GM18502 (cell line): ENCODE data around the gene HUS1.
"Not testable (repeated sequence)": the region's sequence is repeated elsewhere in the genome, so short reads cannot be mapped to it uniquely, and the experiment has no call there.

Experiments used
- ATAC-seq: cut with Tn5 transposase; IDR thresholded peaks from one replicate; pipeline ENCODE4 v1.9.1; 2021; ENCODE audit warnings: mild to moderate bottlenecking; ENCODE audit not compliant: unreplicated experiment, poor library complexity

The HUS1 gene

GRCh38 chr7:47932466-47933037, 46.9 kb downstream of the HUS1 start:
- ATAC-seq: no peak

DNA sequence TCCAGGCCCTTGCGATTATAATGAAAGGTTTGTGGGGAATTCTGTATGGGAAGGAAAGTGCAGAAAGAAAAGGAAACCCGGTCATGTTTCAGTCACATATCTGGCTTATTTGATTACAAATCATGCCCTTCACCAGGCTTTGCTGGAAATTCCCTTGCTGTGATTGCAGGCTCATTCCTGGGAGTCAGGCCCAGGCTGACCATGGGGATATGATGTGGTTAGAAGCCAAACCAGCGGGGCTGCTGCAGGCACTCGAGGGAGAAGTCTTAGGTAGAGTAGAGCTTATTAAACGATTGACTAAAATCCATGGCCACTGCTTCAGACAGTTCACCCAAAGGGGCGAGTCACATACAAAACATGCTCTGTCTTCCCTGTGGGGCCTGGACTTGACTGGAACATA, 47.4 kb downstream of the HUS1 start:
- ATAC-seq: no peak

DNA sequence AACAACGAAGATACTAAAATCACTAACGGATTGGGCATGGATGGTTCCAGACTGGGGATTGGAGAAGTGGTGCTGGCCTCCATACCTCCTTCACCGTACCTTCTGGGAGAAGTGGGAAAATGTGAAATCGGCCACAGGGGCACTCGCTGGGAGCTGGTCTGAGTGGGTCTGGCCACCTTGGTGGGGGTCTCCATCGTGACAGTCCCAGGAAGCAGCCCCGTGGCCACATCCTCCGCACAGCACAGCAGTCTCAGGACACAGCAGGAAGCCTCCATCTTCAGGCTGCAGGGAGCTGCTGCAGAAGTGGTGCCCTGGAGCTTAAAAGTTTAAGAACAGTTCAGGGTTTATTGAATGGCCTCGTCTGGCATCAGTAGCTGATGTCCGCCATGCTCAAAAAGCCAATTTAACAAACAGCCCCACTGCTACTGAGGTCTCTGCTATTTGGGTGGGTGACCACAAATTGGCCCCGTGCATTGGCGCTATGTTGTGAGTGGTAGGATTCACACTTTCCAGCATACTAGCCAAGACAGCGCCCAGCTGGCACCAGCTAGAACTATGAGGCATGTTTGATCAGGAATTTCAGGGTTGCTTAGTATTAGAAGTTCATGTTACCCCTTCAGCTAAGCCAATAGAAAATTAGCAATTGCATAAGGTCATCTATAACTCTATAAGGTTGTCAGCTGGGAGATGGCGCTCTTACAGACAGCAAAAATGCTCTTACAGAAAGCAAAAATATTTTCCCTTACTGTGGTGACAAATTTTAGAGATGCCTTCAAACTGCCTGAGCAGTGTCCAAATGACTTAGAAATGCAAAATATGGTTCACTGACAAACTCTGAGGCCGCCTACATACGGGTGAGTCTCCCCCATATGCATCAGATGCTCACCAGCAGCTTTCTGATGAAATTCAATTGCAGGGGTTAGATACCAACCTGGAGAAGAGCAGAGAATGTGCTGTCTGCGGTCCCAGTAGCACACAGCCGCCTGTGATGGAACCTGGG, 48.1 kb downstream of the HUS1 start:
- ATAC-seq: no peak

DNA sequence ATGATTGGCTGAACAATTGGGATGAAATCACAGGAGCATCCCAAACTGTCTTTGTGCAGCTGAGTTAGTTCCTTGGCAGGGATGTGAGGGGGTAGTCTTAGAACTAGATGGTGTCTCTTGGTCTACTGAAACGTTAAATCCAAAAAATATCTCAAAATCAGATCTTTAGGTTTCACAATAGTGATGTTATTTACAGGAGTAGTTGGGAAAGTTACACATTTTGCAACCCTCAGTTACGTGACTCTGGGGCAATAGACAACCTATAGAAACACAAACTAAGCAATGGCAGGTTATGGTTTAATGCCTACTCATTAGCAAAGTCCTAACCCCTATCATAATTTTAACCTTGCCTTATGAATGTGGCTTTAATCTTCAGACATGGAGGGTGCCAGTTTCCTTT, 55.1 kb downstream of the HUS1 start:
- no peak for ATAC-seq

DNA sequence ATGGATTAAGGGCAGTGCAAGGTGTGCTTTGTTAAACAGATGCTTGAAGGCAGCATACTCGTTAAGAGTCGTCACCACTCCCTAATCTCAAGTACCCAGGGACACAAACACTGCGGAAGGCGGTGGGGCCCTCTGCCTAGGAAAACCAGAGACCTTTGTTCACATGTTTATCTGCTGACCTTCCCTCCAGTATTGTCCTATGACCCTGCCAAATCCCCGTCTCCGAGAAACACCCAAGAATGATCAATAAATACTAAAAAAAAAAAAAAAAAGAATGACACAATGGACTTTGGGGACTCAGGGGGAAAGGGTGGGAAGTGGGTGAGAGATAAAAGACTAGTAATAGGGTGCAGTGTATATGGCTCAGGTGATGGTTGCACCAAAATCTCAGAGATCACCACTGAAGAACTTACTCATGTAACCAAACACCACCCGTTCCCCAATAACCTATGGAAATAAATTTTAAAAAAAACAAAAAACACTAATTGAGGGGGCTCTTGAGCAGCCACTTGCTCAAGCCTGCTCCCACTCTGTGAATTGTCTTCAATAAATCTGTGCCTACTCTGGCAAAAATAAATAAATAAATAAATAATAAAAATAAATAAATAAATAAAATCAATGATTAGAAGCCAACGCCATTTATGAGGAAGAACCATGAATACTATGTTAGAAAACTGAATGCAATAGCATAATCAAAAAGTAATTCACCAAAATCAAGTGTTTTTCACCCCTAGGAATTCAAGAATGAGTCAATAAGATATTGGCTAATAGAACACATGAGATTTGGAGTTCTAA, 56.1 kb downstream of the HUS1 start:
- ATAC-seq: not testable (repeated sequence)

GRCh38 chr7:47916514-47916913, 62.9 kb downstream of the HUS1 start:
- ATAC-seq: not testable (repeated sequence)

DNA sequence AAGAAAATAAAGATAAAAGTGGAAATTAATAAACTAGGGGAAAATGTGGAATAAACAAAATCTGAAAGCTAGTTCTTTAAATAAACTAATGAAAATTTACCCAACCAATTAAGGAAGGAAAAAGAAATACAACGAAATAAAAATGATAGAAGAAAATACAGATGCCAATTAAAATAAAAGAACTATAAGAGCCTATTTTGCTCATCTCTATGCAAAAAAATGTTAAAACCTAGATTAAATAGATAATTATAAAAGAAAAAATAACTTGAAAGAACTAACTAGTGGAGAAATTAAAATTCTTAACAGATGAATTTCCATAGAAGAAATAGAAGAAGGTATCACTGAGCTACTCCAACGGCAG, 63.8 kb downstream of the HUS1 start:
- no peak for ATAC-seq

GRCh38 chr7:47914717-47915615, 64.4 kb downstream of the HUS1 start:
- ATAC-seq: no peak
